Uterus (tissue), 4 donors: Measurements from ENCODE around the gene GALNT2. TPM values are rescaled to one million over a fixed set of nuclear protein-coding genes. Genes with fewer than 3 reads are reported as not detected.

Experiments
- DNase-seq, 2 donors: peaks; one replicate each; pipeline ENCODE4 v3.0.0-alpha.2; 2019 to 2020
- H3K27ac ChIP-seq, 2 donors: fragments of 200-600 bp; sonication (generic); 1 replicate in 1 of 2; 2 replicates in 1 of 2; pipeline ENCODE4 v1.5.1; 2016 to 2018
- H3K27me3 ChIP-seq, 2 donors: fragments of 200-600 bp; sonication (generic); one replicate each; pipeline ENCODE4 v1.5.1; 2018 to 2019; ENCODE audit warnings: control low read depth in 1 of 2
- H3K36me3 ChIP-seq, 2 donors: fragments of 200-600 bp; sonication (generic); one replicate each; pipeline ENCODE4 v1.5.1; 2019; ENCODE audit warnings: control low read depth in 1 of 2
- H3K4me1 ChIP-seq, 2 donors: fragments of 200-600 bp; sonication (generic); one replicate each; pipeline ENCODE4 v1.5.1; 2018 to 2019; ENCODE audit warnings: control low read depth in 1 of 2
- H3K4me3 ChIP-seq, 2 donors: fragments of 200-600 bp; sonication (generic); 1 replicate in 1 of 2; 2 replicates in 1 of 2; pipeline ENCODE4 v1.5.1; 2018 to 2019; ENCODE audit warnings: mild to moderate bottlenecking in 1 of 2
- H3K9me3 ChIP-seq, 2 donors: fragments of 200-600 bp; sonication (generic); one replicate each; pipeline ENCODE4 v1.5.1; 2019; ENCODE audit warnings: control low read depth in 1 of 2
- POLR2A ChIP-seq, 2 donors: fragments of 450-650 bp; IDR thresholded peaks; one replicate each; pipeline ENCODE4 v1.6.1; 2016; ENCODE audit warnings: antibody characterized with exemption in 2 of 2, mild to moderate bottlenecking in 1 of 2, moderate library complexity in 1 of 2
- intact Hi-C: fragments of 100-400 bp; cut with DNase I; formaldehyde crosslinking; loops from one replicate; pipeline ENCODE4 v1.15.1; 2023; ENCODE audit warnings: low total_unique reads
- total RNA-seq, 4 donors: library from RNA; depleted of rRNA in 3 of 4; stranded (reverse); fragments of >200 nt in 3 of 4; gene quantifications; one replicate each; pipeline versions ENCODE4 v1.1.0 to v1.2.4, GENCODE V29; 2014 to 2023
- TF ChIP-seq, protein P1 (sequence below), 4 experiments: fragments of 200-600 bp in 2 of 4; fragments of 450-650 bp in 2 of 4; sonication (generic) in 2 of 4; IDR thresholded peaks; one replicate each; pipeline ENCODE4 v1.5.1; 2016 to 2019; ENCODE audit warnings: antibody characterized with exemption in 4 of 4, mild to moderate bottlenecking in 2 of 4, moderate library complexity in 1 of 4
- donor health status: DM: yes; HTN: yes; CAD: no.

GALNT2 gene
- total RNA-seq, 4 donors from 2014 or later = 13.6 to 51.6 (median 39.6) TPM

DNA sequence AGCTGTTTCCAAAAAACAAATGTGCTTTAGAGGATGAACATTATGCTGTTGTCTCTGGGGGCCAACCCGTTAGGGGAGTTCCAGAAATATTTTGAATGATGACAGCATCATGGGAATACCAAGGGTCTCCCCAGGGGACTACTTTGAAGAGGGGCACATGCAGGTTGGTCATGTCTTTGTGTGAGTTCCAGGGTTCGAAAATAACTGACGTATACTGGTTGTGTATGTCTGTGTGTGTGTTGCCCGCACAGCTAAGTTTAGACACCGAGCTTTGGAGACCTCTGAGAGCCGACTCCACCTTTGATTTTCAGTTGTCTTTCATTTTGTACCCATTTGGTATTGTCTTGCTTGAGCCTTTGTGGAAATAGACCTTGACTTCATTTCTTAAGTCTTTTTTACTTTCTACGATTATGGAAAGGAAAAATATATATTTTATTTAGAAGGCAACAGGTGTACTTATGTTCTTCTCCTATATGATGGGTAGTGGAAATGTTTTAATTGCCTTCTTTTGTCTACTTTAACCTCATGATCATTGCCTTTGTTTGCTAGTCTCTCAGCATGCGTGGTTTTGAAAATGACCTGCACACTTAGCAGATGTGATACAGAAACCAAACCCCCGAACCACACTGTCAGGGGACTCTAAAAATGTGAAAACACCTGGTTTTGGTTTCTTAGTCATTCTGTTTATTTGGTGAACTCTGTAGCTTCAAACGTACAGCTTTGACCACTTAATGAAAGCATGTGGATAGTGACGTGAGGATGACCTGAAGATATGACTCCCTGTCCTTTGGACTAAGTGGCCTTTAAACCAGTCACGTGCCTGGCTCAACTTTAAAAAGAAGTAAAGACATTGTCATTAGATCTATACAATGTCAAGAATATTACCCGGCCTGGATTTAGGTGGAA lies 56.5 kb downstream of the GALNT2 start:
- no peak overlapping the region for H3K27ac ChIP-seq
- no peaks in the 10 kb centered on the region for H3K36me3 ChIP-seq
- no peak for TF ChIP-seq POLR2A (IDR thresholded peaks at IDR 0.05)
- TF ChIP-seq, protein P1, sequence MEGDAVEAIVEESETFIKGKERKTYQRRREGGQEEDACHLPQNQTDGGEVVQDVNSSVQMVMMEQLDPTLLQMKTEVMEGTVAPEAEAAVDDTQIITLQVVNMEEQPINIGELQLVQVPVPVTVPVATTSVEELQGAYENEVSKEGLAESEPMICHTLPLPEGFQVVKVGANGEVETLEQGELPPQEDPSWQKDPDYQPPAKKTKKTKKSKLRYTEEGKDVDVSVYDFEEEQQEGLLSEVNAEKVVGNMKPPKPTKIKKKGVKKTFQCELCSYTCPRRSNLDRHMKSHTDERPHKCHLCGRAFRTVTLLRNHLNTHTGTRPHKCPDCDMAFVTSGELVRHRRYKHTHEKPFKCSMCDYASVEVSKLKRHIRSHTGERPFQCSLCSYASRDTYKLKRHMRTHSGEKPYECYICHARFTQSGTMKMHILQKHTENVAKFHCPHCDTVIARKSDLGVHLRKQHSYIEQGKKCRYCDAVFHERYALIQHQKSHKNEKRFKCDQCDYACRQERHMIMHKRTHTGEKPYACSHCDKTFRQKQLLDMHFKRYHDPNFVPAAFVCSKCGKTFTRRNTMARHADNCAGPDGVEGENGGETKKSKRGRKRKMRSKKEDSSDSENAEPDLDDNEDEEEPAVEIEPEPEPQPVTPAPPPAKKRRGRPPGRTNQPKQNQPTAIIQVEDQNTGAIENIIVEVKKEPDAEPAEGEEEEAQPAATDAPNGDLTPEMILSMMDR (IDR thresholded peaks at IDR 0.05) = no peak
- no peaks in the 10 kb centered on the region for H3K27me3 ChIP-seq
- no peak for DNase-seq
- no peaks in the 10 kb centered on the region for H3K9me3 ChIP-seq
- intact Hi-C loops = no loop called here
- no peak overlapping the region for H3K4me3 ChIP-seq
- no peaks in the 10 kb centered on the region for H3K4me1 ChIP-seq

DNA sequence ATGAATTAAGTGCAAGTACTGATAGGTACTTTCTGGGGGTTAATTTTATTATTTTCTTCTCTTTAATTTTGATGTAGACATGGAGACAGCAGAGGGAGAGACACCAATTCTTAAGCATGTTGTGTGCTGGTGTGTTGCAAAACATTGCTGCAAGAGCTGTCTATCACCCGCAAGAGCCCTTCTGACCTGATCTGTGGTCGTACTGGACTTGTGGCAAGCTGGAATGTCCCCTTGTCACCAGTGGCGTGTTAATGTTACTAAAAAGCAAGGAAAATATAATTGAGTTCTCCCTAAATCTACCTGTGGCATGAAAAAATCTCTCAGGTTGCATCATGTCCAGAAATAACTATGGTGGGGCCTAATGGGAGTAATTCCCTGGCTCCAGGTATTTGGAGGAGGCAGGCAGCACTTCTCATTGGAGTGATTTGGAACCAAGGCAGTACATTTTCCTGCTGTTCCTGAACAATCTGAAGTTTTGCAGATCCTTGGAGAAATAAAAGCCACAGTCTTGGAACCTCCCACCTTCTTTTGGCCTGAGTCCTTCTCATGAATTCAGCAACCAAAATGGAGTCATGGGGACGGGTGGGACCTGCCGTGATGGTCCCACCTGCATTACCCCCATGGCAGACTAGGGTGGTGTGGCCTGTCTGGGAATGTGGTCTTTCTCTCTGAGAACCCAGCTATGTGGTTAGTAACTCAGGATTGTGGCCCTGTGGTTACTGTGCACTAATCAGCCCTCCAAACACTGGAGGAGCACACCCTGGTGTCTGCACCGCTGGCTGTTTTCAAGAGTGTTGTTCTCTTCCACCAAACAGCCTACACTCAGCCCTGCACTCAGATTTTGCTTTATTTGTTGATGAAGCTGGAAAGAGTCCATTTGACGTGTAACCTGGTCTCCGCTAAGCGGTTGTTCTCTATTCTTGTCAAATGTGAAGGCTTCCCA lies 57.4 kb downstream of the GALNT2 start:
- intact Hi-C loops = no loop called here
- no peak for TF ChIP-seq POLR2A (IDR thresholded peaks at IDR 0.05)
- TF ChIP-seq, protein P1 (IDR thresholded peaks at IDR 0.05) = no peak

DNA sequence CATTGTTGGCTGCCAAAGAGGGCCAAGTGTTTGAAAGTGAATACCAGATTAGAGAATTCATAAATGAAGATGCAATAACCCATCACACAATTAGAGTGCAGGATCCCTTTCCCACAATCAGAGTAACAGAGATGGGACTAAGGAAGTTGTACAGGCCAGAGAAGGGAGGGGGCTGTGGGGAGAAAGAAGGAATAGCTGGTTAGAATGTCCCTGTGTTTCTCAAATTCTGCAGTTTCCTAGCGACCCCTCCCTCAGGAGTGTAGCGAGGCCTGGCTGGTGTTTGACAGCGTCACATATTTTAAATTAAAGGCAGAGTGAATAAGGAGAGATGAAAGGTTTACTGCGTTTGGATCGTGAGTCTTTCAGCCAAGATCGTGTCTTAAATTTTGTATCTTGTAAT lies 58.1 kb downstream of the GALNT2 start:
- Histone ChIP-seq H3K36me3 (no peaks in the 10 kb centered on the region), H3K4me3 (no peak overlapping the region), H3K4me1 (no peaks in the 10 kb centered on the region), H3K27me3 (no peaks in the 10 kb centered on the region), H3K27ac (no peak overlapping the region), H3K9me3 (no peaks in the 10 kb centered on the region)
- intact Hi-C loops = no loop called here
- TF ChIP-seq, protein P1 (IDR thresholded peaks at IDR 0.05) = no peak
- no peak for TF ChIP-seq POLR2A (IDR thresholded peaks at IDR 0.05)
- DNase-seq = no peak

More for the DNA sequence above, 57.4 kb downstream of the GALNT2 start:
- no peaks in the 10 kb centered on the region for H3K27me3 ChIP-seq
- DNase-seq = no peak
- H3K27ac ChIP-seq = no peak overlapping the region
- no peaks in the 10 kb centered on the region for H3K36me3 ChIP-seq
- H3K4me3 ChIP-seq = no peak overlapping the region
- H3K9me3 ChIP-seq = no peaks in the 10 kb centered on the region
- H3K4me1 ChIP-seq = no peaks in the 10 kb centered on the region

DNA sequence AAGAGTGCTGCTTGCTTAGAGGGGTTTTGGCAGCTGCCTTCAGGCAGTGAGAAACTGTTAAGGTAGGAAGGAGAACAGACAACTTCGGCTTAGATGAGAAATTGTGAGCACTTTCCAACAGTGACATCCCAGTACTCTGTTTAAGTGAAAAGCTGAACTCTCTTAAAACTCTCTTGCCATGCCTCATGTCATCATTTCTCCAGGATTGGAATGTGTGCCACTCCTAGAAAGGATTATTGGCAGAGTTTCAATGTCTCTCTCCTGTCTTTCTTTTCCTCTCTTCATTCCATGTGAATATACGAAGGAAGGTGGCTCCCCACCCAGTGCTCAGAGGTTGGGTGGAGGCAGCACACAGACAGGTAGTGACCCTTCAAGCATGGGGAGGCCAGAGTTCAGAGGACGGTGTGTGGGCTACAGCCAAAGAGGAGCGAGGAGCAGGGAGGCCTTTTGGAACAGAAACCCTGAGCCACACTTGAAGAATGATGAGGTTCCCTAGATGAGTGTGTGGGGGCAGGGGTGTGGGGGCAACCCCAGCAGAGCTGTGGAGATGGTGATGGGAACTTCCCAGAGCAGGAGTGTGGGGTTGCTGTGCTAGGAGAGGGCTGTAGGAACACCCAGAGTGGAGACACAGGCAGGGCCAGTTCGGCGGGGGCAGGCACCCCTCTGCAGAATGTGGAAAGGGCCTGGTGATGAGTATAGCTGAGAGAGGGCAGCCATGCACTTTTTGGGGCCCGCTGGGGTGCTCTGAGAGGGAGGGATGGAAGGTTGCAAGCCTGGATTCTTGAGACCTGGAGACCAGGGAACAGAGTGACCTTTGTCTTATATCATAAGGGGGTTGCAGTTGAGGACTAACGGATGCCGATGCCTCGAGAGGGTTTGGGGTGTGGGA lies 58.8 kb downstream of the GALNT2 start:
- TF ChIP-seq POLR2A (IDR thresholded peaks at IDR 0.05) = no peak
- TF ChIP-seq, protein P1 (IDR thresholded peaks at IDR 0.05) = no peak
- Histone ChIP-seq H3K9me3 (no peaks in the 10 kb centered on the region), H3K36me3 (no peaks in the 10 kb centered on the region), H3K4me1 (no peaks in the 10 kb centered on the region), H3K4me3 (no peak overlapping the region), H3K27me3 (no peaks in the 10 kb centered on the region), H3K27ac (no peak overlapping the region)
- DNase-seq = no peak
- intact Hi-C loops = no loop called here
